ENCODE results near the gene NEUROD6.
A peak's percentile ranks its signal among the peaks of the same experiment; 100 is the strongest.

The NEUROD6 gene

GRCh38 chr7:31335884-31336201 lies 4.7 kb downstream of the NEUROD6 start:
- intact Hi-C loops (cut with DNase I), result no loop called here
- peak in 1 of 10 donors; percentile 78 for DNase-seq

GRCh38 chr7:31335161-31335856 lies 5.2 kb downstream of the NEUROD6 start:
- DNase-seq, result peak in 2 of 10 donors; percentile 17 to 82
- intact Hi-C loops (cut with DNase I), result no loop called here

- intact Hi-C loops (cut with DNase I), result no loop called here
- no peak for DNase-seq
Observed at GRCh38 chr7:31333291-31333690, 7.2 kb downstream of the NEUROD6 start.

- intact Hi-C loops (cut with DNase I), result no loop called here
- no peak for DNase-seq
Observed at GRCh38 chr7:31327071-31327470, 13.5 kb downstream of the NEUROD6 start.

GRCh38 chr7:31326416-31326815 lies 14.1 kb downstream of the NEUROD6 start:
- intact Hi-C loops (cut with DNase I), result no loop called here
- no peak for DNase-seq

- no peak for DNase-seq
- intact Hi-C loops (cut with DNase I), result no loop called here
Observed at GRCh38 chr7:31323101-31323500, 17.4 kb downstream of the NEUROD6 start.

- DNase-seq, result no peak
- intact Hi-C loops (cut with DNase I), result no loop called here
Observed at GRCh38 chr7:31320675-31321074, 19.9 kb downstream of the NEUROD6 start.

GRCh38 chr7:31318313-31318712 lies 22.2 kb downstream of the NEUROD6 start:
- intact Hi-C loops (cut with DNase I), result no loop called here
- no peak for DNase-seq

GRCh38 chr7:31316876-31317275 lies 23.6 kb downstream of the NEUROD6 start:
- DNase-seq, result no peak
- intact Hi-C loops (cut with DNase I), result no loop called here

GRCh38 chr7:31315758-31316157 lies 24.8 kb downstream of the NEUROD6 start:
- intact Hi-C loops (cut with DNase I), result no loop called here
- no peak for DNase-seq

GRCh38 chr7:31314781-31315180 lies 25.7 kb downstream of the NEUROD6 start:
- DNase-seq, result no peak
- intact Hi-C loops (cut with DNase I), result loop anchor here (5.0 kb wide), 1 partner anchor 347 kb away; no protein-coding TSS in a partner anchor

GRCh38 chr7:31312889-31313288 lies 27.6 kb downstream of the NEUROD6 start:
- intact Hi-C loops (cut with DNase I), result loop anchor here (5.0 kb wide), 1 partner anchor 346 kb away; no protein-coding TSS in a partner anchor
- no peak for DNase-seq

GRCh38 chr7:31311552-31311951 lies 29.0 kb downstream of the NEUROD6 start:
- DNase-seq, result no peak
- intact Hi-C loops (cut with DNase I), result loop anchor here (5.0 kb wide), 1 partner anchor 344 kb away; no protein-coding TSS in a partner anchor

GRCh38 chr7:31310321-31310935 lies 30.1 kb downstream of the NEUROD6 start:
- intact Hi-C loops (cut with DNase I), result loop anchor here (5.0 kb wide), 1 partner anchor 343 kb away; no protein-coding TSS in a partner anchor
- no peak for DNase-seq

- intact Hi-C loops (cut with DNase I), result no loop called here
- DNase-seq, result no peak
Observed at GRCh38 chr7:31309407-31309806, 31.1 kb downstream of the NEUROD6 start.

GRCh38 chr7:31308652-31309051 lies 31.9 kb downstream of the NEUROD6 start:
- intact Hi-C loops (cut with DNase I), result no loop called here
- peak in 2 of 10 donors; percentile 59 to 67 for DNase-seq

- intact Hi-C loops (cut with DNase I), result no loop called here
- no peak for DNase-seq
Observed at GRCh38 chr7:31307972-31308371, 32.6 kb downstream of the NEUROD6 start.

GRCh38 chr7:31305260-31305659 lies 35.3 kb downstream of the NEUROD6 start:
- no peak for DNase-seq
- intact Hi-C loops (cut with DNase I), result no loop called here

GRCh38 chr7:31304446-31304845 lies 36.1 kb downstream of the NEUROD6 start:
- intact Hi-C loops (cut with DNase I), result no loop called here
- DNase-seq, result no peak

- intact Hi-C loops (cut with DNase I), result no loop called here
- DNase-seq, result no peak
Observed at GRCh38 chr7:31302356-31302755, 38.2 kb downstream of the NEUROD6 start.

GRCh38 chr7:31299336-31299735 lies 41.2 kb downstream of the NEUROD6 start:
- no peak for DNase-seq
- intact Hi-C loops (cut with DNase I), result no loop called here

- DNase-seq, result no peak
- intact Hi-C loops (cut with DNase I), result no loop called here
Observed at GRCh38 chr7:31290601-31291000, 49.9 kb downstream of the NEUROD6 start.

Data from posterior cingulate gyrus (tissue), 11 donors.